Measurements from ENCODE around the gene TMCO4. TPM values are rescaled to one million over a fixed set of nuclear protein-coding genes. Genes with fewer than 3 reads are reported as not detected.

The TMCO4 gene
- total and polyA plus RNA-seq, 5 experiments from 2014 or later, result 7.7 to 17.5 (median 15.3) TPM

- DNase-seq (peak; percentile 62 to 84 (median 72)), ATAC-seq (peak; percentile 98 to 99)
- H3K4me3 Mint-ChIP-seq, result no peak overlapping the region
- peaks cover 0 to 18% (median 3%) of the 10 kb centered on the region in 3 donors for H3K36me3 Mint-ChIP-seq
- no peaks in the 10 kb centered on the region for H3K9me3 Mint-ChIP-seq
- H3K27ac Mint-ChIP-seq, result no peak overlapping the region
- H3K27me3 Mint-ChIP-seq, result no peaks in the 10 kb centered on the region
- POLR2A ChIA-PET, result no interaction called here
- peaks cover 5 to 7% (median 5%) of the 10 kb centered on the region in 4 donors for H3K4me1 Mint-ChIP-seq
These were observed 84.1 kb downstream of the TMCO4 start for GRCh38 chr1:19715334-19716203.

- Mint-ChIP-seq H3K27me3 (no peaks in the 10 kb centered on the region), H3K27ac (peak overlapping the region in 2 of 10 donors; percentile 11 to 47), H3K36me3 (peaks cover 3 to 17% (median 4%) of the 10 kb centered on the region in 3 donors), H3K4me1 (peaks cover 5 to 7% (median 6%) of the 10 kb centered on the region in 4 donors), H3K9me3 (no peaks in the 10 kb centered on the region), H3K4me3 (no peak overlapping the region)
- ATAC-seq (no peak), DNase-seq (no peak)
- POLR2A ChIA-PET, result no interaction called here
These were observed 86.8 kb downstream of the TMCO4 start for GRCh38 chr1:19712928-19713327.

GRCh38 chr1:19710825-19711611, 88.7 kb downstream of the TMCO4 start:
- ATAC-seq (no peak), DNase-seq (no peak)
- no peaks in the 10 kb centered on the region for H3K9me3 Mint-ChIP-seq
- H3K27me3 Mint-ChIP-seq, result no peaks in the 10 kb centered on the region
- H3K27ac Mint-ChIP-seq, result peak overlapping the region in 1 of 10 donors; percentile 50
- H3K4me1 Mint-ChIP-seq, result peaks cover 5 to 7% (median 6%) of the 10 kb centered on the region in 4 donors
- H3K4me3 Mint-ChIP-seq, result no peak overlapping the region
- POLR2A ChIA-PET, result interaction anchor here (0.6 kb wide), 1 partner anchor 14 kb away, joined by 3 read pairs; no protein-coding TSS in a partner anchor
- H3K36me3 Mint-ChIP-seq, result peaks cover 4 to 24% (median 8%) of the 10 kb centered on the region in 3 donors

GRCh38 chr1:19709260-19709793, 90.4 kb downstream of the TMCO4 start:
- DNase-seq (no peak), ATAC-seq (no peak)
- no peaks in the 10 kb centered on the region for H3K9me3 Mint-ChIP-seq
- H3K27ac Mint-ChIP-seq, result no peak overlapping the region
- no peak overlapping the region for H3K4me3 Mint-ChIP-seq
- POLR2A ChIA-PET, result interaction anchor here (1.0 kb wide), 1 partner anchor 17 kb away, joined by 3 read pairs; no protein-coding TSS in a partner anchor
- H3K36me3 Mint-ChIP-seq, result peaks cover 4 to 20% (median 8%) of the 10 kb centered on the region in 3 donors
- no peaks in the 10 kb centered on the region for H3K27me3 Mint-ChIP-seq
- H3K4me1 Mint-ChIP-seq, result peaks cover 3 to 7% (median 4%) of the 10 kb centered on the region in 4 donors

GRCh38 chr1:19708567-19709110, 91.1 kb downstream of the TMCO4 start:
- Mint-ChIP-seq H3K4me3 (no peak overlapping the region), H3K27me3 (no peaks in the 10 kb centered on the region), H3K27ac (peak overlapping the region in 1 of 10 donors; percentile 44), H3K36me3 (peaks cover 4 to 17% (median 8%) of the 10 kb centered on the region in 3 donors), H3K4me1 (peaks cover 3 to 11% (median 8%) of the 10 kb centered on the region in 4 donors), H3K9me3 (no peaks in the 10 kb centered on the region)
- ATAC-seq (no peak), DNase-seq (no peak)
- POLR2A ChIA-PET, result interaction anchor here (1.0 kb wide), 1 partner anchor 16 kb away, joined by 3 read pairs; no protein-coding TSS in a partner anchor

- no peaks in the 10 kb centered on the region for H3K9me3 Mint-ChIP-seq
- ATAC-seq, result no peak
- POLR2A ChIA-PET, result no interaction called here
- no peaks in the 10 kb centered on the region for H3K27me3 Mint-ChIP-seq
- no peak for DNase-seq
- H3K27ac Mint-ChIP-seq, result no peak overlapping the region
- H3K4me3 Mint-ChIP-seq, result no peak overlapping the region
- H3K36me3 Mint-ChIP-seq, result peaks cover 4 to 14% (median 4%) of the 10 kb centered on the region in 3 donors
- peaks cover 3 to 11% (median 8%) of the 10 kb centered on the region in 4 donors for H3K4me1 Mint-ChIP-seq
These were observed 93.6 kb downstream of the TMCO4 start for GRCh38 chr1:19706136-19706535.

GRCh38 chr1:19705464-19705863, 94.3 kb downstream of the TMCO4 start:
- DNase-seq (no peak), ATAC-seq (no peak)
- Mint-ChIP-seq H3K36me3 (peaks cover 3 to 12% (median 4%) of the 10 kb centered on the region in 3 donors), H3K4me3 (no peak overlapping the region), H3K27me3 (no peaks in the 10 kb centered on the region), H3K27ac (peak overlapping the region in 1 of 10 donors; percentile 15), H3K9me3 (no peaks in the 10 kb centered on the region), H3K4me1 (peaks cover 2 to 11% (median 8%) of the 10 kb centered on the region in 4 donors)
- POLR2A ChIA-PET, result interaction anchor here (2.3 kb wide), 1 partner anchor 44 kb away, joined by 7 read pairs; no protein-coding TSS in a partner anchor

- DNase-seq (peak; percentile 5 to 72 (median 50)), ATAC-seq (peak; percentile 65 to 72)
- Mint-ChIP-seq H3K27ac (peak overlapping the region in 2 of 10 donors; percentile 27 to 43), H3K36me3 (peaks cover 0 to 16% (median 4%) of the 10 kb centered on the region in 3 donors), H3K4me1 (peaks cover 0 to 11% (median 8%) of the 10 kb centered on the region in 4 donors), H3K4me3 (no peak overlapping the region), H3K9me3 (no peaks in the 10 kb centered on the region), H3K27me3 (no peaks in the 10 kb centered on the region)
- POLR2A ChIA-PET, result interaction anchor here (0.6 to 2.3 kb wide), 3 partner anchors 21 to 539 kb away, joined by 3 to 7 read pairs (median 3); no protein-coding TSS in a partner anchor
These were observed 95.2 kb downstream of the TMCO4 start for GRCh38 chr1:19704247-19705113.

GRCh38 chr1:19703280-19703679, 96.4 kb downstream of the TMCO4 start:
- Mint-ChIP-seq H3K27me3 (no peaks in the 10 kb centered on the region), H3K4me1 (peaks cover 0 to 11% (median 8%) of the 10 kb centered on the region in 4 donors), H3K9me3 (no peaks in the 10 kb centered on the region), H3K27ac (peak overlapping the region in 1 of 10 donors; percentile 48), H3K4me3 (no peak overlapping the region), H3K36me3 (peaks cover 0 to 22% (median 4%) of the 10 kb centered on the region in 3 donors)
- POLR2A ChIA-PET, result interaction anchor here (2.3 kb wide), 1 partner anchor 42 kb away, joined by 7 read pairs; no protein-coding TSS in a partner anchor
- no peak for DNase-seq
- no peak for ATAC-seq

GRCh38 chr1:19700079-19700777, 99.5 kb downstream of the TMCO4 start:
- POLR2A ChIA-PET, result no interaction called here
- peaks cover 2 to 11% (median 8%) of the 10 kb centered on the region in 4 donors for H3K4me1 Mint-ChIP-seq
- H3K9me3 Mint-ChIP-seq, result no peaks in the 10 kb centered on the region
- peaks cover 0 to 26% (median 6%) of the 10 kb centered on the region in 3 donors for H3K36me3 Mint-ChIP-seq
- no peak for DNase-seq
- H3K4me3 Mint-ChIP-seq, result no peak overlapping the region
- no peak for ATAC-seq
- peak overlapping the region in 1 of 10 donors; percentile 74 for H3K27ac Mint-ChIP-seq
- H3K27me3 Mint-ChIP-seq, result no peaks in the 10 kb centered on the region

- peaks cover 0 to 3% (median 0%) of the 10 kb centered on the region in 4 donors for H3K4me1 Mint-ChIP-seq
- no peaks in the 10 kb centered on the region for H3K27me3 Mint-ChIP-seq
- no peaks in the 10 kb centered on the region for H3K9me3 Mint-ChIP-seq
- POLR2A ChIA-PET, result no interaction called here
- H3K27ac Mint-ChIP-seq, result peak overlapping the region in 1 of 10 donors; percentile 78
- H3K36me3 Mint-ChIP-seq, result peaks cover 0 to 41% (median 18%) of the 10 kb centered on the region in 3 donors
- no peak overlapping the region for H3K4me3 Mint-ChIP-seq
- no peak for ATAC-seq
- DNase-seq, result peak in 1 of 10 donors; percentile 28
These were observed 101.5 kb downstream of the TMCO4 start for GRCh38 chr1:19698181-19698580.

Data from naive thymus-derived CD8-positive, alpha-beta T cell (primary cell).